Measurements from ENCODE around the gene PAK1. TPM values are rescaled to one million over a fixed set of nuclear protein-coding genes. Genes with fewer than 3 reads are reported as not detected.
"Not testable (repeated sequence)": the region's sequence is repeated elsewhere in the genome, so short reads cannot be mapped to it uniquely, and the experiment has no call there.

The PAK1 gene
- polyA plus RNA-seq, 3 donors: 81.5 to 98.1 (median 96.6) TPM

DNA sequence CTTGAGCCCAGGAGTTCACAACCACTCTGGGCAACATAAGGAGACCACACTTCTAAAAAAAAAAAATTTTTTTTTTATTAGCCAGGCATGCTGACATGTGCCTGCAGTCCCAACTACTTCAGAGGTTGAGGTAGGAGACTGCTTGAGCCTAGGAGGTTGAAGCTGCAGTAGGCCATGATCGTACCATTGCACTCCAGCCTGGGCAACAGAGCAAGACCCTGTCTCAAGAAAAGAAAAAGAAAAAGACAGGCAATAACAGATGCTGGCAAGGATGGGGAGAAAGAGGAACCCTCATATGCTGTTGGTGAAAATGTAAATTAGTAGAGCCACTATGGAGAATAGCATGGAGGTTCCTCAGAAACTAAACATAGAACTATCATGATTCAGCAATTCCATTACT lies 64.8 kb downstream of the PAK1 start:
- no peak for DNase-seq

- no peak for DNase-seq
These were observed 66.3 kb downstream of the PAK1 start for GRCh38 chr11:77407613-77408012.

DNA sequence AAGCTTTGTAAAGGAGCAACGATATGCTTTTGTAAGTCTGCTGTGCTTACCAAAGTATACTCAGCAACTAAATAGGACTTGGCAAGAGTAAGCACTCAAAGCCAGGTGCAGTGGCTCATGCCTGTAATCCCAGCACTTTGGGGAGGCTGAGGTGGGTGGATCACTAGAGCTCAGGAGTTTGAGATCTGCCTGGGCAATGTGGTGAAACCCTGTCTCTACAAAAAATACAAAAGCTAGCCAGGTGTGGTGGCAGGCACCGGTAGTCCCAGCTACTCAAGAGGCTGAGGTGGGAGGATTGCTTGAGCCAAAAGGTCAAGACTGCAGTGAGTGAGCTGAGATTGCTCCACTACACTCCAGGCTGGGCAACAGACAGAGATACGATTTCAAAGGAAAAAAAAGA lies 67.5 kb downstream of the PAK1 start:
- no peak for DNase-seq

- DNase-seq: no peak
These were observed 70.7 kb downstream of the PAK1 start for GRCh38 chr11:77403211-77403610.

- DNase-seq: no peak
These were observed 71.7 kb downstream of the PAK1 start for GRCh38 chr11:77402218-77402556.

GRCh38 chr11:77401486-77402217 lies 72.2 kb downstream of the PAK1 start:
- no peak for DNase-seq

DNA sequence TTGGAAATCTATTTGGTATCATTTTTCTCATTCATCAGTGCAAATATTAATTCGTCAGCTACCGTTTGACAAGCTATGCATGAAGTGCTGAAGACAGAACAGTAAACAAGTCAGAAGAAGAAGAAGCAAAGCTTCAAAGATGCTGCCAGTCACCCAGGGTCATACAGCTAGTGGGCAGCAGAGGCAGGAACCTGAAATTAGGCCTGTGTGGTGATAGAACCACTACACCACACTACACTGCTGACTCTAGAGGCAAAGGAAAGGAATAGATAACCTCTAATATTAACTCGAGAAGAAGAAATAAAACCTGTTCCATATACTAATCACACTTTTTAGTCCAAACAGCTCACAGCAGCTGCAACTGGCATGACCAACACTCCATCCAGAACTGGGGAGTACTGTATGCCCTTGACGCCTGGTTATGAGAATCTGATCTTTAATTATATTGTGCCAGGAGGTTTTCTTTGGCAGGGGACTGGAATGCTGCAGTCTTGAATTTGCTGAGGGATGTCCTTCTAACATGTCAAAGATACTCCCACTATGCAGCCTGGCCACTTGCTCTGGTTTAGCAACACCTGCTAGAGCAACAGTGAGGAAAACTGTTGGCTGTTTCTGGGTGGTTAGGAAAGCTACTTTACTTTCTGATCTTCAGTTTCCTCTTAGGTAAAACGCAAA lies 73.0 kb downstream of the PAK1 start:
- no peak for DNase-seq

- no peak for DNase-seq
These were observed 73.6 kb downstream of the PAK1 start for GRCh38 chr11:77400271-77400670.

DNA sequence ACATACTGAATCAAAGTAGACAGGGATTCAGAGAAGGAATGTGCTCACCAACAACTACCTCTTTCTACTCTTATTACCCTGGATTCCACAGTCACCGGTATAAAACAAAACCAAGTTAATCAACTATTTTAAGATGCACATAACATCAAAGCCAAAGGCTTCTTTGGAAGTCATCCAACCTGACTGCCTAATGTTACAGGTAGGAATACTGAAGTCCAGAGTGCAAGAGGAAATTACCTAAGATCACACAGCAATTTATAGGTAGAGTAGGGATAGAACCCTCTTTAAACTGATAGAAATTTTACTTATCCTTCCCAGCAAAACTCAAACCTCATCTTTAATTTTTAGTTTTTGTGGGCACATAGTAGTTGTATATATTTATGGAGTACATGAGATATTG lies 76.3 kb downstream of the PAK1 start:
- no peak for DNase-seq

DNA sequence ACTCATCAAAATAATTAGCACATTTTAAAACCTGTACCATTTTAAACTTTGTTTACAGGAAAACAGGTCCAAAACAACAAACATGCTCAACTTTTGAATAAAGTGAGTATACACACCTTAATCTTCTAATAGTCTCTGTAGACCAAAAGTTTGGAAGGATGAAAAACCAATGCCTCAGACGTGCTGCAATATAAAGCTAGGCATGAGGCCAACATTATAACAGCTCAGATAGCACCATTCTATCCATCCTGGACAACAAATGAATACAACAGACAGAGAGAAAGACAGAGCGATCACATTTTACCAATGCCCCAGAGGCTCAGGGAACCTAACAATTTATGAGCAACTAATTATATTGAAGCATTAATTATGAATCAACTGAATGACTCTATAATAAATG lies 77.0 kb downstream of the PAK1 start:
- no peak for DNase-seq

GRCh38 chr11:77396305-77396704 lies 77.6 kb downstream of the PAK1 start:
- DNase-seq: no peak

DNA sequence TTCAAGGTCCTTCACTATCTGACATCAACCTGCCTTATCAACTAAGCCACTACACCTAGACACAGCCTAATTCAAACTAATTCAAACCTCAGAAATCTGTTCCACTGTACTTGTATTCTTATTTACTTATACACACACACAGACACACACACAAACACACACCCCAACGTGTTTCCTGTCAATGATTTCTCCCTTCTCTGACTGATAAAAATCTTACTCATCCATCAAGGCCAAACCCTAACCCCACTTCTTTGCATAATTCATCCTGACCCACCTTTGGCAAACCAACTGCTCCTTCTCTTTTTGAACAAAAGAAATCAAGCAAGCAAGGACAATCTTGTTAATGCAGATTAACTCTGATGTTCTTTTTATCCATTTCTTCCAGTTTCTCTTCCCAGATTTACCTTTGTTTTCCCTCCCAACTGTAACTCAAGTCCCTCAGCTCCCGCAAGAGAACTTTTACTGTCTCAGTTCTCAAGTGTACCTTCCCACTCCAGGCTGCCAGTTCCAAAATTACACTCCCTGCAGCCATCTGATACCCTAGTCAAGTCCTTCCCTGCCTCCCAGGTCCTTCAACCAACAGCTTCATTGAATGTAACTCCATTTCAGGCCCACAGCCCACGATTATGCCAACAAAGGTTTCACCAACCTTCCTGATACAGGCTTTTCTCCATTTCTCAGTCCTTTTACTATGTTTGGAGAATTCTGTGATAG lies 78.3 kb downstream of the PAK1 start:
- no peak for DNase-seq

- no peak for DNase-seq
These were observed 81.1 kb downstream of the PAK1 start for GRCh38 chr11:77392842-77393241.

DNA sequence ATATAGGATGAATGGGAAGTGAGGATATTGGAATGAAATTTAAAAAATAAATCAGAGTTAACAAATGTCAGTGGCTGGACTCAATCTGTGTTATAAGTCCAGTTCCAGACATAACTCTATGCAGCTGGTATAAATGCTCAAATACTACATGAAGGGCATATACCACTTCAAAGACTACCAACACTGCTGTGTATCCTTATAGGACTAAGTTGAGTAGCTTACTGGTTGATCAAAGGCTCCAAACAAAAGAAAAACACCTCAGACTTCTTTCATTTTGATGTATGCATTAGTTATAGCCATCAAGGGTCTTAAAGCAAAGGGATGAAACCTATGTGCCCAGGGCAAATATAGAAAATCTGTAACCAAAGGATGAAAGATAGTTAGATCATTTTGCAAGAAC lies 86.2 kb downstream of the PAK1 start:
- no peak for DNase-seq

- DNase-seq: no peak
These were observed 87.7 kb downstream of the PAK1 start for GRCh38 chr11:77386178-77386577.

GRCh38 chr11:77385255-77385771 lies 88.6 kb downstream of the PAK1 start:
- not testable (repeated sequence) for DNase-seq

DNA sequence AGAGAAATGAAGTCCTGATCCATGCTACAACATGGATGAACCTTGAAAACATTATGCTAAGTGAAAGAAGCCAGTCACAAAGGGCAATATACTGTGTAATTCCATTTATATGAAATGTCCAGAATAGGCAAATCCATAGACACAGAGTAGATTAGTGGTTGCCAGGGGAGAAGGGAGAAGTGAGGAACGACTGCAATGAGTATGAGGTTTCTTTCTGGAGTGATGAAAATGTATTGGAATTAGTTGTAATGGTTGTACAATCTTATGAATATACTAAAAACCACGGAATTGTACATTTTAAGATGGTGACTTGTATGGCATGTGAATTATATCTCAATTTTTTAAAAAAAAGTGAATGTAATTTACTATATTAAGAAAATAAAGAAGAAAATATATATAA lies 89.3 kb downstream of the PAK1 start:
- no peak for DNase-seq

DNA sequence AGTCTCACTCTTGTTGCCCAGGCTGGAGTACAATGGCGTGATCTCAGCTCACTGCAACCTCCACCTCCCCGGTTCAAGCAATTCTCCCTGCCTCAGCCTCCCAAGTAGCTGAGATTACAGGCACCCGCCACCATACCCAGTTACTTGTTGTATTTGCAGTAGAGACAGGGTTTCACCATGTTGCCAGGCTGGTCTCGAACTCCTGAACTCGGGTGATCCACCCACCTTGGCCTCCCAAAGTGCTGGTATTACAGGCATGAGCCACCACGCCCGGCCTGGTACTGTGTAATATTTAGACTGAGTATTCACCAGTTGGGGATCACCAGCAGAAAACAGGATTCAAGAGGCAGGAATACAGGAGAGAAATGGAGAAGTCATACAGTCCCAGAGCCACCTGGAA lies 90.5 kb downstream of the PAK1 start:
- not testable (repeated sequence) for DNase-seq

- DNase-seq: no peak
These were observed 91.9 kb downstream of the PAK1 start for GRCh38 chr11:77381729-77382665.

GRCh38 chr11:77379934-77380333 lies 94.0 kb downstream of the PAK1 start:
- DNase-seq: no peak

DNA sequence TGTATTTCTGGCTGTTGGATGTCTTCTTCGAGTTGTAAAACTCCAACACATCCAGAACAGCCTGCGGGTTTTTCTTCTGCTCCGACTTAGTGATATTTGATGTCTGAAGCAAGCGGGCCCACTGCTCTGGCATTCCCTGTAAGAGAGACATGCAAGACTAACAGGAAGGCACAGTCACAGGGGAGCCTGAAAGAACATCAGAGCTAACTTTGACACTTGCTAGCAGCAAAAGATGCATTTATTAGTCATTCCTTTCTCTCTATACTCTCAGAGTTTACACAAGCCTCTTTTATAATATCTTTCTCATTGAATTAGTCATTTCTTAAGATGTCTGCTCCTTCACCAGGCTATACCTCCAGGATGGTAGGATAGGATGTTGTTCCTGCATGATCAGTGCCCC lies 94.6 kb downstream of the PAK1 start:
- DNase-seq: no peak

GRCh38 chr11:77377734-77378133 lies 96.2 kb downstream of the PAK1 start:
- DNase-seq: no peak
